Astrocyte (in vitro differentiated cells and primary cell): Measurements from ENCODE around the gene RNFT2. TPM values are rescaled to one million over a fixed set of nuclear protein-coding genes. Genes with fewer than 3 reads are reported as not detected.

Source experiments
- DNase-seq: peaks from one replicate; pipeline ENCODE4 v3.0.0-alpha.2; 2010; ENCODE audit warnings: low read depth
- FAIRE-seq: peaks from 2 replicates; lab custom pipeline; 2011; peaks lifted over from hg19 to GRCh38; lab: Jason Lieb, UNC
- H2AFZ ChIP-seq: 2 replicates; pipeline ENCODE4 v1.6.0; 2012; ENCODE audit warnings: low read depth, low read length, inconsistent platforms
- H3K27ac ChIP-seq: 2 replicates; pipeline ENCODE4 v1.5.1; 2011; ENCODE audit warnings: low read depth, low read length, inconsistent platforms
- H3K27me3 ChIP-seq: 2 replicates; pipeline ENCODE4 v1.6.0; 2011; ENCODE audit warnings: low read length, inconsistent platforms; ENCODE audit not compliant: insufficient read depth
- H3K36me3 ChIP-seq: 2 replicates; pipeline ENCODE4 v1.5.1; 2011; ENCODE audit warnings: low read length, inconsistent platforms; ENCODE audit not compliant: insufficient read depth
- H3K4me1 ChIP-seq: 2 replicates; pipeline ENCODE4 v1.5.1; 2011; ENCODE audit warnings: low read length, inconsistent platforms; ENCODE audit not compliant: insufficient read depth
- H3K4me2 ChIP-seq: 2 replicates; pipeline ENCODE4 v1.6.0; 2012; ENCODE audit warnings: low read length, inconsistent platforms
- H3K4me3 ChIP-seq: 2 replicates; pipeline ENCODE4 v1.5.1; 2011; ENCODE audit warnings: low read depth, mild to moderate bottlenecking, low read length, inconsistent platforms; ENCODE audit not compliant: insufficient read depth
- H3K79me2 ChIP-seq: 2 replicates; pipeline ENCODE4 v1.6.0; 2012; ENCODE audit warnings: mild to moderate bottlenecking, low read length, inconsistent platforms; ENCODE audit not compliant: insufficient read depth
- H3K9ac ChIP-seq: 2 replicates; pipeline ENCODE4 v1.6.0; 2012; ENCODE audit warnings: mild to moderate bottlenecking, low read length, inconsistent platforms
- H3K9me3 ChIP-seq: 2 replicates; pipeline ENCODE4 v1.5.1; 2012; ENCODE audit warnings: low read depth, mild to moderate bottlenecking, low read length, inconsistent platforms; ENCODE audit not compliant: insufficient read depth
- H4K20me1 ChIP-seq: 2 replicates; pipeline ENCODE4 v1.6.0; 2012; ENCODE audit warnings: low read length, inconsistent platforms; ENCODE audit not compliant: insufficient read depth
- H3K27ac Mint-ChIP-seq: one replicate; pipeline ENCODE4 v1.8.0; 2021; ENCODE audit warnings: mild to moderate bottlenecking, mixed read lengths; ENCODE audit not compliant: unreplicated experiment
- H3K27me3 Mint-ChIP-seq: one replicate; pipeline ENCODE4 v1.8.0; 2021; ENCODE audit warnings: low read depth, mixed read lengths; ENCODE audit not compliant: unreplicated experiment
- H3K36me3 Mint-ChIP-seq: one replicate; pipeline ENCODE4 v1.8.0; 2021; ENCODE audit warnings: low read depth, mixed read lengths; ENCODE audit not compliant: unreplicated experiment
- H3K4me1 Mint-ChIP-seq: one replicate; pipeline ENCODE4 v1.8.0; 2021; ENCODE audit warnings: low read depth, mixed read lengths; ENCODE audit not compliant: unreplicated experiment
- H3K4me3 Mint-ChIP-seq: one replicate; pipeline ENCODE4 v1.8.0; 2021; ENCODE audit warnings: mild to moderate bottlenecking, moderate library complexity, mixed read lengths; ENCODE audit not compliant: unreplicated experiment
- H3K9me3 Mint-ChIP-seq: one replicate; pipeline ENCODE4 v1.8.0; 2021; ENCODE audit warnings: mild to moderate bottlenecking, mixed read lengths; ENCODE audit not compliant: unreplicated experiment
- EZH2 ChIP-seq: IDR thresholded peaks from 2 replicates; pipeline ENCODE4 v1.6.1; 2012; ENCODE audit warnings: mild to moderate bottlenecking, low read length, inconsistent platforms; ENCODE audit not compliant: insufficient read depth
- total RNA-seq: library from RNA; stranded (reverse); gene quantifications from 2 replicates; pipeline ENCODE4 v1.2.1, GENCODE V29; 2021
- TF ChIP-seq, protein P1 (sequence below): IDR thresholded peaks from 2 replicates; pipeline ENCODE4 v1.5.1; 2011; ENCODE audit warnings: low read depth, mild to moderate bottlenecking, inconsistent platforms, low read length, moderate library complexity; ENCODE audit not compliant: insufficient read depth

The RNFT2 gene
- total RNA-seq, 1 donor from 2014 or later, result 8.9 TPM

DNA sequence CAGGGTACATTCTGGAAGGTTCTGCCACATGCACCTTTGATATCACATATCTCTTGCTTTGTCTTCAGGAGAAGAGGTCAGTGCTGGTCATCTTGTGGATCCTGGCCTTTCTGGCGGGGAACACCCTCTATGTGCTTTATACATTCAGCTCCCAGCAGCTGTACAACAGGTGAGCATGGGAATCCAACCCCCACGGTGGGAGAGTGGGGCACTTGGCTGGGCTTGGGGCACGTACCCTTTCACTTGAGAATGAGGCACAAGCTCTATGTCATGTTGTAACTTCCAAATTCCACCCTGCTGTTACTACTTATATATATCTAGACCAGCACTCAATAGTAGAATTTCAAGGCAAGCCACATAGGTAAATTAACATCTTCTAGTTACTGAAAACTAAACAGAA lies 28.6 kb downstream of the RNFT2 start:
- Histone ChIP-seq H3K4me2 (no peak overlapping the region), H3K79me2 (no peaks in the 10 kb centered on the region), H3K27ac (no peak overlapping the region), H4K20me1 (no peaks in the 10 kb centered on the region), H3K9ac (no peak overlapping the region), H2AFZ (no peak overlapping the region), H3K9me3 (no peaks in the 10 kb centered on the region), H3K27me3 (no peaks in the 10 kb centered on the region), H3K4me3 (no peak overlapping the region), H3K36me3 (no peaks in the 10 kb centered on the region), H3K4me1 (no peaks in the 10 kb centered on the region)
- H3K4me1 Mint-ChIP-seq, result peaks cover 9% of the 10 kb centered on the region
- DNase-seq, result no peak
- H3K27me3 Mint-ChIP-seq, result no peaks in the 10 kb centered on the region
- peaks cover 3% of the 10 kb centered on the region for H3K36me3 Mint-ChIP-seq
- no peak overlapping the region for H3K27ac Mint-ChIP-seq
- no peak overlapping the region for H3K4me3 Mint-ChIP-seq
- no peak for FAIRE-seq
- no peaks in the 10 kb centered on the region for H3K9me3 Mint-ChIP-seq
- TF ChIP-seq EZH2, result no peak
- TF ChIP-seq, protein P1, sequence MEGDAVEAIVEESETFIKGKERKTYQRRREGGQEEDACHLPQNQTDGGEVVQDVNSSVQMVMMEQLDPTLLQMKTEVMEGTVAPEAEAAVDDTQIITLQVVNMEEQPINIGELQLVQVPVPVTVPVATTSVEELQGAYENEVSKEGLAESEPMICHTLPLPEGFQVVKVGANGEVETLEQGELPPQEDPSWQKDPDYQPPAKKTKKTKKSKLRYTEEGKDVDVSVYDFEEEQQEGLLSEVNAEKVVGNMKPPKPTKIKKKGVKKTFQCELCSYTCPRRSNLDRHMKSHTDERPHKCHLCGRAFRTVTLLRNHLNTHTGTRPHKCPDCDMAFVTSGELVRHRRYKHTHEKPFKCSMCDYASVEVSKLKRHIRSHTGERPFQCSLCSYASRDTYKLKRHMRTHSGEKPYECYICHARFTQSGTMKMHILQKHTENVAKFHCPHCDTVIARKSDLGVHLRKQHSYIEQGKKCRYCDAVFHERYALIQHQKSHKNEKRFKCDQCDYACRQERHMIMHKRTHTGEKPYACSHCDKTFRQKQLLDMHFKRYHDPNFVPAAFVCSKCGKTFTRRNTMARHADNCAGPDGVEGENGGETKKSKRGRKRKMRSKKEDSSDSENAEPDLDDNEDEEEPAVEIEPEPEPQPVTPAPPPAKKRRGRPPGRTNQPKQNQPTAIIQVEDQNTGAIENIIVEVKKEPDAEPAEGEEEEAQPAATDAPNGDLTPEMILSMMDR, result no peak

DNA sequence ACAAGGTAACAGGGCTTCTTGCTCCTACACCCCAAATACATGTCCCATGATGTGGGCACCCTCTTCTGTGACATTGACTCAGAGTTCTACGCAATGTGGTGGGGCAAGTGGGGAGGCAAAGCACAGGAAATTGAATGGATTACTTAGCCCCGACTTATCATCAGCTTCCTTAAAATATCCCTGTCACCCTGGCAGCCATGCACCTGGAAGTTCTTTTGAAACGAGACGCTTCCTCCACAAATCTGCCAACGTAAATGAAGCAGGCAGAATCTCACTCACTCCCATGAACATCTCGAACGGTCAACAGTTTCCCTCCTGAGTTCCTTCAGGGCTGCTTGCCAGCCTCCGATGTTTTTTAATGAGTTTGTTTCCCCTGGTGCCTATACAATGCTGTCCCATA lies 33.5 kb downstream of the RNFT2 start:
- no peak overlapping the region for H3K9ac ChIP-seq
- Mint-ChIP-seq H3K36me3 (no peaks in the 10 kb centered on the region), H3K4me1 (peaks cover 5% of the 10 kb centered on the region), H3K27ac (no peak overlapping the region), H3K27me3 (no peaks in the 10 kb centered on the region), H3K9me3 (peaks cover 3% of the 10 kb centered on the region), H3K4me3 (no peak overlapping the region)
- DNase-seq (no peak), FAIRE-seq (no peak)
- no peaks in the 10 kb centered on the region for H4K20me1 ChIP-seq
- no peak overlapping the region for H2AFZ ChIP-seq
- no peaks in the 10 kb centered on the region for H3K4me1 ChIP-seq
- no peaks in the 10 kb centered on the region for H3K27me3 ChIP-seq
- H3K4me3 ChIP-seq, result no peak overlapping the region
- H3K4me2 ChIP-seq, result no peak overlapping the region
- TF ChIP-seq EZH2, result no peak
- H3K9me3 ChIP-seq, result no peaks in the 10 kb centered on the region
- no peaks in the 10 kb centered on the region for H3K36me3 ChIP-seq
- no peaks in the 10 kb centered on the region for H3K79me2 ChIP-seq
- no peak overlapping the region for H3K27ac ChIP-seq

DNA sequence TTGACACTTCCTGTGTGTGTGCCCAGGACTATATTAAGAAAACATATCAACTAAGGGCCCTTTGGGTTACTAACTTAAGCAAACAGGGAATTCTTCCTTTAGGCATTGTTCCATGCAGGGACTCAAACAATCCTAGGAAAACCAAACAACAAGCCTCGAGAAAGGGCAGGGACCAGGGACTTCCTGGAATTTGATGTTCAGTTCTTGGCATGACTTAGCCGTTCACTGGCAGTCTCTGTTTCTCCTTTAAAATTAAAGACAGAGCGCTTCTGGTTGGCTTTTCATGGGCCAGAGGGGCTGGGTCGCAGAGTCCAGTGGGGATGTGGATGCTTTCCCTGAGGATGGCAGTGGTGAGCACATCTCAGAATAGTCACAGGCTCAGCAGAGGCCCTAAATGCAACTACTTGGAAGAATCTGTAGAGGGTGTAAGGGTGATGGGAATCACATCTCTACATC lies 35.2 kb downstream of the RNFT2 start:
- Histone ChIP-seq H3K9ac (no peak overlapping the region), H3K4me2 (no peak overlapping the region), H3K27ac (no peak overlapping the region), H3K27me3 (no peaks in the 10 kb centered on the region), H3K4me1 (no peaks in the 10 kb centered on the region), H2AFZ (no peak overlapping the region), H3K79me2 (no peaks in the 10 kb centered on the region), H4K20me1 (no peaks in the 10 kb centered on the region), H3K4me3 (no peak overlapping the region), H3K9me3 (no peaks in the 10 kb centered on the region), H3K36me3 (no peaks in the 10 kb centered on the region)
- DNase-seq (no peak), FAIRE-seq (no peak)
- peaks cover 5% of the 10 kb centered on the region for H3K4me1 Mint-ChIP-seq
- no peaks in the 10 kb centered on the region for H3K36me3 Mint-ChIP-seq
- no peak for TF ChIP-seq EZH2
- TF ChIP-seq, protein P1, result no peak
- H3K4me3 Mint-ChIP-seq, result no peak overlapping the region
- H3K27me3 Mint-ChIP-seq, result no peaks in the 10 kb centered on the region
- H3K27ac Mint-ChIP-seq, result no peak overlapping the region
- peaks cover 3% of the 10 kb centered on the region for H3K9me3 Mint-ChIP-seq
